ENCODE measurements around the gene DAP.
A peak's percentile ranks its signal among the peaks of the same experiment; 100 is the strongest.

- peak; percentile 55; the same call in 1 of the 2 replicates for TF ChIP-seq POLR2A (IDR thresholded peaks at IDR 0.05; ENCODE audit: low read depth, low read length)
- no peak for TF ChIP-seq SPI1 (IDR thresholded peaks at IDR 0.05; ENCODE audit: low read depth, low read length)
These were observed 25.3 kb downstream of the DAP start for GRCh38 chr5:10735569-10736276.

Data from GM12891 (cell line).